OCI-LY7 (cell line): ENCODE results near the gene RALGAPA2. TPM values are rescaled to one million over a fixed set of nuclear protein-coding genes. Genes with fewer than 3 reads are reported as not detected.

Experiments used
- BruUV-seq: library from RNA; stranded (reverse); fragments of 400-500 nt; replicated peaks from 2 replicates; lab custom pipeline; 2021; lab: Mats Ljungman, UMichigan
- CTCF ChIA-PET: fragments of 300-600 bp; sonication (Branson Sonifier 250); formaldehyde crosslinking; loops from one replicate; lab custom pipeline; 2022; ENCODE audit warnings: antibody characterized with exemption; ENCODE audit not compliant: unreplicated experiment; lab: Charles Lee
- POLR2A ChIA-PET: fragments of 300-600 bp; sonication (Branson Sonifier 250); formaldehyde crosslinking; loops from one replicate; lab custom pipeline; 2022; ENCODE audit warnings: antibody characterized with exemption; lab: Charles Lee
- DNase-seq: peaks from one replicate; pipeline ENCODE4 v3.0.0-alpha.2; 2015; ENCODE audit warnings: low spot score
- H2AFZ ChIP-seq: fragments of 200-600 bp; sonication (generic), shearing (Covaris generic); 2 replicates; pipeline ENCODE4 v1.6.1; 2014; ENCODE audit warnings: mild to moderate bottlenecking, antibody characterized with exemption, low read length, moderate library complexity
- H3K27ac ChIP-seq: fragments of 200-600 bp; sonication (generic); 2 replicates; pipeline ENCODE4 v1.5.1; 2014; ENCODE audit warnings: mixed run types, low read depth, mild to moderate bottlenecking, moderate library complexity, low read length, inconsistent platforms; ENCODE audit not compliant: poor library complexity, severe bottlenecking
- H3K36me3 ChIP-seq: fragments of 200-600 bp; sonication (generic); 2 replicates; pipeline ENCODE4 v1.6.1; 2014; ENCODE audit warnings: mild to moderate bottlenecking, antibody characterized with exemption, low read length, moderate library complexity, mixed read lengths; ENCODE audit not compliant: insufficient read depth
- H3K4me1 ChIP-seq: fragments of 200-600 bp; sonication (generic); 2 replicates; pipeline ENCODE4 v1.5.1; 2014; ENCODE audit warnings: mild to moderate bottlenecking, low read length; ENCODE audit not compliant: insufficient read depth, poor library complexity, severe bottlenecking
- H3K4me2 ChIP-seq: fragments of 200-600 bp; sonication (generic); 2 replicates; pipeline ENCODE4 v1.6.1; 2014; ENCODE audit warnings: mild to moderate bottlenecking, low read length
- H3K4me3 ChIP-seq: fragments of 200-600 bp; sonication (generic); 2 replicates; pipeline ENCODE4 v1.5.1; 2014; ENCODE audit warnings: mild to moderate bottlenecking, low read depth, low read length; ENCODE audit not compliant: poor library complexity, severe bottlenecking
- H3K79me2 ChIP-seq: fragments of 200-600 bp; sonication (generic); 2 replicates; pipeline ENCODE4 v1.6.1; 2016; ENCODE audit warnings: low read depth, mild to moderate bottlenecking, low read length, moderate library complexity, mixed read lengths; ENCODE audit not compliant: insufficient read depth
- H3K9me2 ChIP-seq: fragments of 200-600 bp; sonication (generic); 2 replicates; pipeline ENCODE4 v1.6.1; 2016; ENCODE audit warnings: mild to moderate bottlenecking, low read length, mixed read lengths; ENCODE audit not compliant: insufficient read depth
- H3K9me3 ChIP-seq: fragments of 200-600 bp; sonication (generic); 2 replicates; pipeline ENCODE4 v1.6.1; 2014; ENCODE audit warnings: mild to moderate bottlenecking, mixed run types, low read length, mixed read lengths
- H4K20me1 ChIP-seq: fragments of 200-600 bp; sonication (generic); 2 replicates; pipeline ENCODE4 v1.6.1; 2014; ENCODE audit warnings: mild to moderate bottlenecking, antibody characterized with exemption, low read length, moderate library complexity, mixed read lengths; ENCODE audit not compliant: insufficient read depth
- EZH2phosphoT487 ChIP-seq: fragments of 200-600 bp; sonication (generic); IDR thresholded peaks from 2 replicates; pipeline ENCODE4 v1.6.1; 2018; ENCODE audit warnings: low read depth, borderline replicate concordance, mild to moderate bottlenecking, mixed run types, antibody characterized with exemption, low read length, moderate library complexity, mixed read lengths
- intact Hi-C: fragments of 100-400 bp; cut with micrococcal nuclease; formaldehyde crosslinking; loops from one replicate; pipeline ENCODE4 v1.10.0; 2022; ENCODE audit not compliant: unreplicated experiment
- total RNA-seq, 2 experiments: library from RNA; depleted of rRNA in 1 of 2; stranded (reverse); fragments of >200 nt in 1 of 2; shearing (Covaris generic) in 1 of 2; gene quantifications; 2 replicates each; pipeline ENCODE4 v1.2.3, GENCODE V29; 2014 to 2022
- TF ChIP-seq, protein P1 (sequence below): fragments of 200-600 bp; sonication (generic); conservative IDR thresholded peaks from 2 replicates; pipeline ENCODE4 v1.5.1; 2014; ENCODE audit warnings: mild to moderate bottlenecking, antibody characterized with exemption, low read length, moderate library complexity, mixed read lengths

Gene RALGAPA2
- total RNA-seq, 2 experiments from 2014 or later = 9.1 to 17.8 TPM

DNA sequence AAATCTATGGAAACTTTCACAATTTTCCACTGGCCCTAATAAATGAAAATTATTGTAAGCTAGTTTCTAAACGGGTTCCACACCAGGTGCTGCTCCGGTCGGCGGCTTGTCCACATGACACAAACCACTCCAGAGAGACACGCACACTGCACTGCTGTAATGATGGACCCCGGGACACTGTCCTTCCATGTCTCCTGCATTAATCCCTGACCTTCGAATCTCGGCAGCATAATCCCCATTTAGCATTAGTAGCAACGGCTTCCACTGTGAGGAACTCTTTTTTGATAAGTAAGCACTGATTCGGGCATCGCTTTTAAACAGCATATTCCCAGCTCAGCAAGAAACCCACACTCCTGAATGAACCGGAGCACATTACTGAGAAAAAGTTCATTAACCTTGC is 301.0 kb downstream of the RALGAPA2 start:
- H3K36me3 ChIP-seq = no peaks in the 10 kb centered on the region
- no peak overlapping the region for H3K4me3 ChIP-seq
- H3K9me2 ChIP-seq = no peaks in the 10 kb centered on the region
- H3K27ac ChIP-seq = no peak overlapping the region
- H2AFZ ChIP-seq = no peak overlapping the region
- no peak for TF ChIP-seq EZH2phosphoT487
- TF ChIP-seq, protein P1, sequence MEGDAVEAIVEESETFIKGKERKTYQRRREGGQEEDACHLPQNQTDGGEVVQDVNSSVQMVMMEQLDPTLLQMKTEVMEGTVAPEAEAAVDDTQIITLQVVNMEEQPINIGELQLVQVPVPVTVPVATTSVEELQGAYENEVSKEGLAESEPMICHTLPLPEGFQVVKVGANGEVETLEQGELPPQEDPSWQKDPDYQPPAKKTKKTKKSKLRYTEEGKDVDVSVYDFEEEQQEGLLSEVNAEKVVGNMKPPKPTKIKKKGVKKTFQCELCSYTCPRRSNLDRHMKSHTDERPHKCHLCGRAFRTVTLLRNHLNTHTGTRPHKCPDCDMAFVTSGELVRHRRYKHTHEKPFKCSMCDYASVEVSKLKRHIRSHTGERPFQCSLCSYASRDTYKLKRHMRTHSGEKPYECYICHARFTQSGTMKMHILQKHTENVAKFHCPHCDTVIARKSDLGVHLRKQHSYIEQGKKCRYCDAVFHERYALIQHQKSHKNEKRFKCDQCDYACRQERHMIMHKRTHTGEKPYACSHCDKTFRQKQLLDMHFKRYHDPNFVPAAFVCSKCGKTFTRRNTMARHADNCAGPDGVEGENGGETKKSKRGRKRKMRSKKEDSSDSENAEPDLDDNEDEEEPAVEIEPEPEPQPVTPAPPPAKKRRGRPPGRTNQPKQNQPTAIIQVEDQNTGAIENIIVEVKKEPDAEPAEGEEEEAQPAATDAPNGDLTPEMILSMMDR = no peak
- no peaks in the 10 kb centered on the region for H3K9me3 ChIP-seq
- BruUV-seq = no TSS peak
- ChIA-PET POLR2A (interaction anchor here (1.0 kb wide), 1 partner anchor 136 kb away, joined by 4 read pairs; no protein-coding TSS in a partner anchor), CTCF (no interaction called here)
- intact Hi-C loops = no loop called here
- no peak overlapping the region for H3K4me2 ChIP-seq
- H4K20me1 ChIP-seq = no peaks in the 10 kb centered on the region
- no peaks in the 10 kb centered on the region for H3K4me1 ChIP-seq
- H3K79me2 ChIP-seq = no peaks in the 10 kb centered on the region
- DNase-seq = no peak

DNA sequence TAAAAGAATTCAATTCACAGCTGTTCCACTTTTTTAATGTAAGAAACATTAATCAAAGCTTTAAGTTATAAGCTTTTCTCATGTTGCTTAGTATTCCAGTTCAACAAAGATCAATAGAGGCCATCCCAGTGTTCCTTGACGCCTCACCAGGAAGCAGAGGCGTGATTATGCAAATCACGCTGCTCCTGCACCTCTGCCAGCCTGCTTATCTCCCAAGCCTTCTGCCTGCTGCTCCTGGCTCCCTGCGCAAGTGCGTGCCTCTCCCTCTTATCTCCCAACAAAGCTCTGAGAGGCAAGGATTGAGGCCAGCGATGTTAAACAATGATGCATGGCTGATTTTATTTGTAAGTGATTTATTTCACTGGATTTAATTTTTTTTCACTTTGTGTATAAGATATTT is 301.8 kb downstream of the RALGAPA2 start:
- POLR2A ChIA-PET = interaction anchor here (1.0 kb wide), 1 partner anchor 137 kb away, joined by 4 read pairs; no protein-coding TSS in a partner anchor
- no peak for DNase-seq

DNA sequence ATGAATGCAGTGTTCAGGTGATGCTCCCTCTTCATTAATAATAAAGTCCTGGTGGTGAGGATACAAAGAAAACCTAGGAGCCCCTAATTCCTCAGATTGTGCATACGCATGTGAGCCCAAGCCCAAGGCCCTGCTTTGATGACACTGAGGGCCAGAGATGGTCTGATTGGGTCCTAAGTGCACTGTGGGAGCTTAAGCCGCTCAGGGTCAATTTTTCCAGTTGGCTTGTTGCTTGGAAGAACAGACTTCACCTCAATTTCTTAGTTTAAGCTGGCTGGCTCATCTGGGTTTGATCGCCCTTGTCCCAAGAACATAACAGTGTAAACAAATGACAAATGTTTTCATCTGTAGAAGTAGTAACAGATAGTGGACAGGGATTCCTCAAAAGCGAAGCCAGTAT is 303.1 kb downstream of the RALGAPA2 start:
- Histone ChIP-seq H3K4me2 (no peak overlapping the region), H3K9me2 (no peaks in the 10 kb centered on the region), H2AFZ (no peak overlapping the region), H3K27ac (no peak overlapping the region), H3K9me3 (no peaks in the 10 kb centered on the region), H3K4me1 (no peaks in the 10 kb centered on the region), H3K79me2 (no peaks in the 10 kb centered on the region), H4K20me1 (no peaks in the 10 kb centered on the region), H3K36me3 (no peaks in the 10 kb centered on the region), H3K4me3 (no peak overlapping the region)
- no TSS peak for BruUV-seq
- TF ChIP-seq, protein P1 = no peak
- TF ChIP-seq EZH2phosphoT487 = no peak
- intact Hi-C loops = no loop called here
- DNase-seq = no peak
- POLR2A ChIA-PET = no interaction called here
- CTCF ChIA-PET = no interaction called here

More for the DNA sequence above, 301.8 kb downstream of the RALGAPA2 start:
- Histone ChIP-seq H3K4me2 (no peak overlapping the region), H3K36me3 (no peaks in the 10 kb centered on the region), H3K4me1 (no peaks in the 10 kb centered on the region), H3K27ac (no peak overlapping the region), H3K9me3 (no peaks in the 10 kb centered on the region), H2AFZ (no peak overlapping the region), H4K20me1 (no peaks in the 10 kb centered on the region), H3K4me3 (no peak overlapping the region), H3K79me2 (no peaks in the 10 kb centered on the region), H3K9me2 (no peaks in the 10 kb centered on the region)
- no peak for TF ChIP-seq EZH2phosphoT487
- TF ChIP-seq, protein P1 = no peak
- CTCF ChIA-PET = interaction anchor here (0.5 kb wide), 1 partner anchor 54 kb away, joined by 3 read pairs; no protein-coding TSS in a partner anchor
- no TSS peak for BruUV-seq
- intact Hi-C loops = no loop called here
